ENCODE data around the gene NDUFA13.

The NDUFA13 gene

DNA sequence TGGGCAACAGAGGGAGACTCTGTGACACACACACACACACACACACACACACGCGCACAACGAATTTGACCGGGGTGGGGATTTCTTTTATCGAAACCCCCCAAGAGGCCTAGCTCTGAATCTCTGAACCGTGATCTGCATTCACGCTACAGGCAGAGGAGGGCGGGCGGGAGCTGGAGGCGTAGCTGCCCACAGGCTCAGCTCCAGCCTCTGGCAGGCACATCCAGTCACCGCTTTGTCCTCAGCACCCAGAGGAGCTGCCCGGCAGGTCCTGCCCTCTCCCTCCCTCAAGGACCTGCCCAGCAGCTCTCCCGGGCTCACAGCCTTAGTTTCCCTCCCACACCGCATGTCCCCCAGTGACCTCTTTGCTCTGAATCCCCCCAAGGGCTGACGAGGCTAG is 42.0 kb downstream of the NDUFA13 start:
- no peaks in the 10 kb centered on the region for H3K4me1 ChIP-seq (ENCODE audit: low read depth, poor library complexity, severe bottlenecking)
- TF ChIP-seq, protein P1, sequence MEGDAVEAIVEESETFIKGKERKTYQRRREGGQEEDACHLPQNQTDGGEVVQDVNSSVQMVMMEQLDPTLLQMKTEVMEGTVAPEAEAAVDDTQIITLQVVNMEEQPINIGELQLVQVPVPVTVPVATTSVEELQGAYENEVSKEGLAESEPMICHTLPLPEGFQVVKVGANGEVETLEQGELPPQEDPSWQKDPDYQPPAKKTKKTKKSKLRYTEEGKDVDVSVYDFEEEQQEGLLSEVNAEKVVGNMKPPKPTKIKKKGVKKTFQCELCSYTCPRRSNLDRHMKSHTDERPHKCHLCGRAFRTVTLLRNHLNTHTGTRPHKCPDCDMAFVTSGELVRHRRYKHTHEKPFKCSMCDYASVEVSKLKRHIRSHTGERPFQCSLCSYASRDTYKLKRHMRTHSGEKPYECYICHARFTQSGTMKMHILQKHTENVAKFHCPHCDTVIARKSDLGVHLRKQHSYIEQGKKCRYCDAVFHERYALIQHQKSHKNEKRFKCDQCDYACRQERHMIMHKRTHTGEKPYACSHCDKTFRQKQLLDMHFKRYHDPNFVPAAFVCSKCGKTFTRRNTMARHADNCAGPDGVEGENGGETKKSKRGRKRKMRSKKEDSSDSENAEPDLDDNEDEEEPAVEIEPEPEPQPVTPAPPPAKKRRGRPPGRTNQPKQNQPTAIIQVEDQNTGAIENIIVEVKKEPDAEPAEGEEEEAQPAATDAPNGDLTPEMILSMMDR (conservative IDR thresholded peaks at IDR 0.05; ENCODE audit: low read depth, low read length): no peak

DNA sequence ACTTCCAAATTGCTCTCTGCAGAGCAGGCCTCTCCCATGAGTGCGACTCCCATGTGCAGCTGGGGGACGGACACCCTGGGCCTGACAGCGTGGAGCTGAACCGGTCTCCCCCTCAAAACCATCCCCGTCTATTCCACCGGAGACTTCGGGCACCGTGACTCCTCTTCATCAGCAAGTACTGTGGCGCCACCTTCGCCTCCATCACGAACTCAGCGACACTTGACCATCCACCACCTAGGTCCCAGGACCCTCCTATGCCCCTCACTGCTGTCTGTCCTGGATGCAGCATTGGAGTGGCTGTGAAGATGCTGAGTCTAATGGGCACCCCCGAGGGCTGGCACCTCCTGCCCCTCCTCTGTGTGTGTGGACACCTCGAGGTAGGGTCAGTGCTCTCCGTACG is 42.6 kb downstream of the NDUFA13 start:
- Histone ChIP-seq H3K4me3 (IDR thresholded peaks at IDR 0.05; ENCODE audit: insufficient read depth, low read depth, low read length) (no peak overlapping the region), H3K4me2 (no peak overlapping the region)
- TF ChIP-seq, protein P1 (conservative IDR thresholded peaks at IDR 0.05; ENCODE audit: low read depth, low read length): no peak

More for the DNA sequence above, 42.0 kb downstream of the NDUFA13 start:
- no peak overlapping the region for H3K27ac ChIP-seq
- no peak overlapping the region for H3K4me2 ChIP-seq
- no peak overlapping the region for H3K9ac ChIP-seq
- H3K79me2 ChIP-seq (ENCODE audit: insufficient read depth, low read depth): no peaks in the 10 kb centered on the region
- no peaks in the 10 kb centered on the region for H3K27me3 ChIP-seq (ENCODE audit: insufficient read depth, low read depth)
- H3K4me3 ChIP-seq (IDR thresholded peaks at IDR 0.05; ENCODE audit: insufficient read depth, low read depth, low read length): no peak overlapping the region
- H2AFZ ChIP-seq (ENCODE audit: low read depth): no peak overlapping the region
- no peaks in the 10 kb centered on the region for H4K20me1 ChIP-seq (ENCODE audit: insufficient read depth)
- H3K36me3 ChIP-seq (ENCODE audit: insufficient read depth): no peaks in the 10 kb centered on the region

DNA sequence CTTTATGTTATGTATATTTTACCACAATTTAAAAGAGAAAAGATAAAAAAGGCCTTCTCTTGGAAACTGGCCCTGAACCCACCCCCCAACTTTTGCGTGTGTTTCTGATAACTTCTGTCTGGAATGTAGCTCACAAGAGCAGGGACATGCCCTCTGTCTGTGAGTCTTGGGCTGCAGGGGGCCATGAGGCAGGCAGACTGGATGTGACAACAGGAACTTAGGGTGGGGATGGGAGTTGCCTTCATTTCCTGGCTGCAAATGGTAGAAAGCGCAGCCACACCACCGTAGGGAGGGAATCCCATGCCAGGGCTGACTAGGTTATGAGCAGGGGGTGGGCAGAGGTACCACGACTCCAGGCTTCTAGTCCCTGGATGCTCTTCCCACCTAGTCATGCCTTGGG is 43.9 kb downstream of the NDUFA13 start:
- TF ChIP-seq, protein P1 (conservative IDR thresholded peaks at IDR 0.05; ENCODE audit: low read depth, low read length): no peak
- no peak overlapping the region for H3K27ac ChIP-seq
- no peaks in the 10 kb centered on the region for H4K20me1 ChIP-seq (ENCODE audit: insufficient read depth)
- H3K79me2 ChIP-seq (ENCODE audit: insufficient read depth, low read depth): no peaks in the 10 kb centered on the region
- H3K4me2 ChIP-seq: no peak overlapping the region
- H3K27me3 ChIP-seq (ENCODE audit: insufficient read depth, low read depth): no peaks in the 10 kb centered on the region
- no peaks in the 10 kb centered on the region for H3K4me1 ChIP-seq (ENCODE audit: low read depth, poor library complexity, severe bottlenecking)
- H3K9ac ChIP-seq: no peak overlapping the region
- H2AFZ ChIP-seq (ENCODE audit: low read depth): no peak overlapping the region
- H3K4me3 ChIP-seq (IDR thresholded peaks at IDR 0.05; ENCODE audit: insufficient read depth, low read depth, low read length): no peak overlapping the region
- no peaks in the 10 kb centered on the region for H3K36me3 ChIP-seq (ENCODE audit: insufficient read depth)

More for the DNA sequence above, 42.6 kb downstream of the NDUFA13 start:
- no peaks in the 10 kb centered on the region for H3K36me3 ChIP-seq (ENCODE audit: insufficient read depth)
- no peaks in the 10 kb centered on the region for H3K4me1 ChIP-seq (ENCODE audit: low read depth, poor library complexity, severe bottlenecking)
- H3K27me3 ChIP-seq (ENCODE audit: insufficient read depth, low read depth): no peaks in the 10 kb centered on the region
- no peaks in the 10 kb centered on the region for H4K20me1 ChIP-seq (ENCODE audit: insufficient read depth)
- no peak overlapping the region for H2AFZ ChIP-seq (ENCODE audit: low read depth)
- H3K9ac ChIP-seq: no peak overlapping the region
- no peak overlapping the region for H3K27ac ChIP-seq
- no peaks in the 10 kb centered on the region for H3K79me2 ChIP-seq (ENCODE audit: insufficient read depth, low read depth)

DNA sequence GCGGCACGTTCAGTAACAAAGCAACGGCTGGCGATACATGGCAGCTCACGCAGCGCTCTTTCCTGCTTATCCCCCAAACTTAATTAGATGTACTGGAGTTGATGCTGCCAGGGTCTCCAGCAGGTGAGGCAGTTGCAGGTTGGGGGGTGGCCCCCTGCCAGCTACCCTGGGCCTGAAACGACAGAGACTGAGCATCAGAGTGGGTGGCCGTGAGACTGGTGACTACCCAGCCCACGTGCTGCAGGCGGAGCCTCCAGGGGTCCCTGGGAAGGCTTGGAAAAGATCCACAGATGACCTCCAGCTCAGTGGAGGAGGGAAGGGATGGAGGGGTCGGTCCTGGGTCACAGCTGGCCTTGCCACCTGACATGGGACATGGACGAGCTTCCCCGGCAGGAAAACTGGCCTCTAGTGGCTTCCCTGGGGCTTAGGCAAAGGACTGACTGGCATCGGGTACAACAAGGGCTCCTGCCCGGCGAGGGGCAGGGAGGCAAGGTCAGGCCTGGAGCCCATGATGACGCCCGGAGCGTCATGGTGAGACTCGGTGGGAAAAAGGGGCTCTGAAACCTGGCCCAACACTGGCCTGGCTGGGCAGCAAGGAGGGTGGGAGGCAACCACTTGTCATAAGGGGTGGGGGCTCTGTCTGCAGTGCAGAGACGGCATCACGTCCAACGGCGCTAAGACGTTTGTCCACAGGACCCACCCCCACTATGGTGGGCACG is 46.1 kb downstream of the NDUFA13 start:
- H3K4me1 ChIP-seq (ENCODE audit: low read depth, poor library complexity, severe bottlenecking): no peaks in the 10 kb centered on the region
- TF ChIP-seq, protein P1 (conservative IDR thresholded peaks at IDR 0.05; ENCODE audit: low read depth, low read length): no peak

More for the DNA sequence above, 46.1 kb downstream of the NDUFA13 start:
- no peaks in the 10 kb centered on the region for H3K79me2 ChIP-seq (ENCODE audit: insufficient read depth, low read depth)
- H3K27me3 ChIP-seq (ENCODE audit: insufficient read depth, low read depth): no peaks in the 10 kb centered on the region
- H2AFZ ChIP-seq (ENCODE audit: low read depth): no peak overlapping the region
- no peak overlapping the region for H3K4me3 ChIP-seq (IDR thresholded peaks at IDR 0.05; ENCODE audit: insufficient read depth, low read depth, low read length)
- H3K4me2 ChIP-seq: no peak overlapping the region
- H3K36me3 ChIP-seq (ENCODE audit: insufficient read depth): no peaks in the 10 kb centered on the region
- no peak overlapping the region for H3K27ac ChIP-seq
- no peak overlapping the region for H3K9ac ChIP-seq
- H4K20me1 ChIP-seq (ENCODE audit: insufficient read depth): no peaks in the 10 kb centered on the region

Measured in KMS-11 (cell line).